Measurements from ENCODE around the gene PLEKHG1. TPM values are rescaled to one million over a fixed set of nuclear protein-coding genes. Genes with fewer than 3 reads are reported as not detected.

PLEKHG1 gene
- polyA plus RNA-seq, 1 donor (not counting 4 experiments of a cell fraction or from before 2014, with no cell fraction given), result 3.8 TPM

- DNase-seq (ENCODE audit: low read depth, low spot score), result no peak
- no peak overlapping the region for H3K4me3 ChIP-seq (ENCODE audit: control insufficient read depth in 2 of 3, extremely low read depth in 1 of 3, insufficient read depth in 2 of 3, low read depth in 1 of 3, low read length in 3 of 3)
- no peak overlapping the region for H3K9ac ChIP-seq (ENCODE audit: control insufficient read depth, extremely low read depth, insufficient read depth, low read length)
- H4K20me1 ChIP-seq (ENCODE audit: control insufficient read depth, extremely low read depth, insufficient read depth, low read length), result no peaks in the 10 kb centered on the region
- no peaks in the 10 kb centered on the region for H3K9me1 ChIP-seq (ENCODE audit: control insufficient read depth, extremely low read depth, insufficient read depth, low read length)
- H3K36me3 ChIP-seq (ENCODE audit: control insufficient read depth in 2 of 2, extremely low read depth in 1 of 2, insufficient read depth in 2 of 2, low read length in 2 of 2), result no peaks in the 10 kb centered on the region
- TF ChIP-seq EZH2 (IDR thresholded peaks at IDR 0.05; ENCODE audit: low read length), result no peak
- TF ChIP-seq, protein P1, sequence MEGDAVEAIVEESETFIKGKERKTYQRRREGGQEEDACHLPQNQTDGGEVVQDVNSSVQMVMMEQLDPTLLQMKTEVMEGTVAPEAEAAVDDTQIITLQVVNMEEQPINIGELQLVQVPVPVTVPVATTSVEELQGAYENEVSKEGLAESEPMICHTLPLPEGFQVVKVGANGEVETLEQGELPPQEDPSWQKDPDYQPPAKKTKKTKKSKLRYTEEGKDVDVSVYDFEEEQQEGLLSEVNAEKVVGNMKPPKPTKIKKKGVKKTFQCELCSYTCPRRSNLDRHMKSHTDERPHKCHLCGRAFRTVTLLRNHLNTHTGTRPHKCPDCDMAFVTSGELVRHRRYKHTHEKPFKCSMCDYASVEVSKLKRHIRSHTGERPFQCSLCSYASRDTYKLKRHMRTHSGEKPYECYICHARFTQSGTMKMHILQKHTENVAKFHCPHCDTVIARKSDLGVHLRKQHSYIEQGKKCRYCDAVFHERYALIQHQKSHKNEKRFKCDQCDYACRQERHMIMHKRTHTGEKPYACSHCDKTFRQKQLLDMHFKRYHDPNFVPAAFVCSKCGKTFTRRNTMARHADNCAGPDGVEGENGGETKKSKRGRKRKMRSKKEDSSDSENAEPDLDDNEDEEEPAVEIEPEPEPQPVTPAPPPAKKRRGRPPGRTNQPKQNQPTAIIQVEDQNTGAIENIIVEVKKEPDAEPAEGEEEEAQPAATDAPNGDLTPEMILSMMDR (optimal IDR thresholded peaks at IDR 0.05 in 1 of 3, IDR thresholded peaks at IDR 0.05 in 1 of 3, conservative IDR thresholded peaks at IDR 0.05 in 1 of 3; ENCODE audit: extremely low read depth in 1 of 3, insufficient read depth in 2 of 3, low read length in 3 of 3), result no peak
- dilution Hi-C loops (cut with MboI; ENCODE audit: extremely low pct_ligation_motif_present, low sequenced_read_pairs), result no loop called here
- no peaks in the 10 kb centered on the region for H3K27me3 ChIP-seq (ENCODE audit: control insufficient read depth, extremely low read depth, insufficient read depth, low read length)
- no peak overlapping the region for H2AFZ ChIP-seq (ENCODE audit: control insufficient read depth, low read length)
- no peaks in the 10 kb centered on the region for H3K79me2 ChIP-seq (ENCODE audit: control insufficient read depth, insufficient read depth, low read length)
- H3K4me1 ChIP-seq (ENCODE audit: control insufficient read depth, extremely low read depth, insufficient read depth, low read length), result no peaks in the 10 kb centered on the region
- FAIRE-seq, result no peak
- no peaks in the 10 kb centered on the region for H3K9me3 ChIP-seq (ENCODE audit: control insufficient read depth, low read depth, low read length)
- no peak overlapping the region for H3K4me2 ChIP-seq (ENCODE audit: control insufficient read depth, extremely low read depth, insufficient read depth, low read depth, low read length)
- no peak overlapping the region for H3K27ac ChIP-seq (ENCODE audit: control insufficient read depth, insufficient read depth, low read length)
These were observed 12.8 kb upstream of the PLEKHG1 start for GRCh38 chr6:150586850-150587359.

DNA sequence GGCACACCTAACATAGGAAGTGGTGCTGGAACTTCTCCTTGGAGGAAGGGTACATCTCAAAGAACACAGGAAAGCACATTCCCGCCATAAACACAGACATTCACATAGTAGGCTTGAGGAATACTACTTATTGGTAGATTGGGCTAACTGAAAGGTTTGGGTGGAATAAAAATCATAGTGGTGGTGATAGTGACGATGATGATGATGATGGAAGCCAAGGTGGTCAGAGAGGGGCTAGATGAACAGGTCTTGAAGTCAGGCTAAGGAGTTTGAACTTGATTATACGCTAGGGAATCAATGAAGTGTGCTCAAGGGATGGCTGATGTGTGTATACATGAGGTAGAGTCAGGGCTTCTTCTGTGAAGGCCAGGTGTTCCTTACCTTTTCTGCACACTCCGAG lies 12.0 kb upstream of the PLEKHG1 start:
- H3K9me1 ChIP-seq (ENCODE audit: control insufficient read depth, extremely low read depth, insufficient read depth, low read length), result no peaks in the 10 kb centered on the region
- no peak overlapping the region for H2AFZ ChIP-seq (ENCODE audit: control insufficient read depth, low read length)
- no peaks in the 10 kb centered on the region for H3K27me3 ChIP-seq (ENCODE audit: control insufficient read depth, extremely low read depth, insufficient read depth, low read length)
- H3K79me2 ChIP-seq (ENCODE audit: control insufficient read depth, insufficient read depth, low read length), result no peaks in the 10 kb centered on the region
- H3K36me3 ChIP-seq (ENCODE audit: control insufficient read depth in 2 of 2, extremely low read depth in 1 of 2, insufficient read depth in 2 of 2, low read length in 2 of 2), result no peaks in the 10 kb centered on the region
- H4K20me1 ChIP-seq (ENCODE audit: control insufficient read depth, extremely low read depth, insufficient read depth, low read length), result no peaks in the 10 kb centered on the region
- dilution Hi-C loops (cut with MboI; ENCODE audit: extremely low pct_ligation_motif_present, low sequenced_read_pairs), result no loop called here
- FAIRE-seq (no peak), DNase-seq (ENCODE audit: low read depth, low spot score) (no peak)
- no peak overlapping the region for H3K27ac ChIP-seq (ENCODE audit: control insufficient read depth, insufficient read depth, low read length)
- H3K4me1 ChIP-seq (ENCODE audit: control insufficient read depth, extremely low read depth, insufficient read depth, low read length), result no peaks in the 10 kb centered on the region
- H3K4me3 ChIP-seq (ENCODE audit: control insufficient read depth in 2 of 3, extremely low read depth in 1 of 3, insufficient read depth in 2 of 3, low read depth in 1 of 3, low read length in 3 of 3), result no peak overlapping the region
- H3K9me3 ChIP-seq (ENCODE audit: control insufficient read depth, low read depth, low read length), result no peaks in the 10 kb centered on the region
- H3K9ac ChIP-seq (ENCODE audit: control insufficient read depth, extremely low read depth, insufficient read depth, low read length), result no peak overlapping the region
- TF ChIP-seq, protein P1 (optimal IDR thresholded peaks at IDR 0.05 in 1 of 3, IDR thresholded peaks at IDR 0.05 in 1 of 3, conservative IDR thresholded peaks at IDR 0.05 in 1 of 3; ENCODE audit: extremely low read depth in 1 of 3, insufficient read depth in 2 of 3, low read length in 3 of 3), result no peak
- TF ChIP-seq EZH2 (IDR thresholded peaks at IDR 0.05; ENCODE audit: low read length), result no peak
- H3K4me2 ChIP-seq (ENCODE audit: control insufficient read depth, extremely low read depth, insufficient read depth, low read depth, low read length), result no peak overlapping the region

All from keratinocyte (primary cell).